OCI-LY7 (cell line): ENCODE measurements around the gene IKBIP. TPM values are rescaled to one million over a fixed set of nuclear protein-coding genes. Genes with fewer than 3 reads are reported as not detected.
A peak's percentile ranks its signal among the peaks of the same experiment; 100 is the strongest.

Experiments used
- BruUV-seq: library from RNA; stranded (reverse); fragments of 400-500 nt; replicated peaks from 2 replicates; lab custom pipeline; 2021; lab: Mats Ljungman, UMichigan
- CTCF ChIA-PET: fragments of 300-600 bp; sonication (Branson Sonifier 250); formaldehyde crosslinking; loops from one replicate; lab custom pipeline; 2022; ENCODE audit warnings: antibody characterized with exemption; ENCODE audit not compliant: unreplicated experiment; lab: Charles Lee
- POLR2A ChIA-PET: fragments of 300-600 bp; sonication (Branson Sonifier 250); formaldehyde crosslinking; loops from one replicate; lab custom pipeline; 2022; ENCODE audit warnings: antibody characterized with exemption; lab: Charles Lee
- DNase-seq: peaks from one replicate; pipeline ENCODE4 v3.0.0-alpha.2; 2015; ENCODE audit warnings: low spot score
- H2AFZ ChIP-seq: fragments of 200-600 bp; sonication (generic), shearing (Covaris generic); 2 replicates; pipeline ENCODE4 v1.6.1; 2014; ENCODE audit warnings: mild to moderate bottlenecking, antibody characterized with exemption, low read length, moderate library complexity
- H3K27ac ChIP-seq: fragments of 200-600 bp; sonication (generic); 2 replicates; pipeline ENCODE4 v1.5.1; 2014; ENCODE audit warnings: mixed run types, low read depth, mild to moderate bottlenecking, moderate library complexity, low read length, inconsistent platforms; ENCODE audit not compliant: poor library complexity, severe bottlenecking
- H3K36me3 ChIP-seq: fragments of 200-600 bp; sonication (generic); 2 replicates; pipeline ENCODE4 v1.6.1; 2014; ENCODE audit warnings: mild to moderate bottlenecking, antibody characterized with exemption, low read length, moderate library complexity, mixed read lengths; ENCODE audit not compliant: insufficient read depth
- H3K4me1 ChIP-seq: fragments of 200-600 bp; sonication (generic); 2 replicates; pipeline ENCODE4 v1.5.1; 2014; ENCODE audit warnings: mild to moderate bottlenecking, low read length; ENCODE audit not compliant: insufficient read depth, poor library complexity, severe bottlenecking
- H3K4me2 ChIP-seq: fragments of 200-600 bp; sonication (generic); 2 replicates; pipeline ENCODE4 v1.6.1; 2014; ENCODE audit warnings: mild to moderate bottlenecking, low read length
- H3K4me3 ChIP-seq: fragments of 200-600 bp; sonication (generic); 2 replicates; pipeline ENCODE4 v1.5.1; 2014; ENCODE audit warnings: mild to moderate bottlenecking, low read depth, low read length; ENCODE audit not compliant: poor library complexity, severe bottlenecking
- H3K79me2 ChIP-seq: fragments of 200-600 bp; sonication (generic); 2 replicates; pipeline ENCODE4 v1.6.1; 2016; ENCODE audit warnings: low read depth, mild to moderate bottlenecking, low read length, moderate library complexity, mixed read lengths; ENCODE audit not compliant: insufficient read depth
- H3K9me2 ChIP-seq: fragments of 200-600 bp; sonication (generic); 2 replicates; pipeline ENCODE4 v1.6.1; 2016; ENCODE audit warnings: mild to moderate bottlenecking, low read length, mixed read lengths; ENCODE audit not compliant: insufficient read depth
- H3K9me3 ChIP-seq: fragments of 200-600 bp; sonication (generic); 2 replicates; pipeline ENCODE4 v1.6.1; 2014; ENCODE audit warnings: mild to moderate bottlenecking, mixed run types, low read length, mixed read lengths
- H4K20me1 ChIP-seq: fragments of 200-600 bp; sonication (generic); 2 replicates; pipeline ENCODE4 v1.6.1; 2014; ENCODE audit warnings: mild to moderate bottlenecking, antibody characterized with exemption, low read length, moderate library complexity, mixed read lengths; ENCODE audit not compliant: insufficient read depth
- EZH2phosphoT487 ChIP-seq: fragments of 200-600 bp; sonication (generic); IDR thresholded peaks from 2 replicates; pipeline ENCODE4 v1.6.1; 2018; ENCODE audit warnings: low read depth, borderline replicate concordance, mild to moderate bottlenecking, mixed run types, antibody characterized with exemption, low read length, moderate library complexity, mixed read lengths
- intact Hi-C: fragments of 100-400 bp; cut with micrococcal nuclease; formaldehyde crosslinking; loops from one replicate; pipeline ENCODE4 v1.10.0; 2022; ENCODE audit not compliant: unreplicated experiment
- total RNA-seq, 2 experiments: library from RNA; depleted of rRNA in 1 of 2; stranded (reverse); fragments of >200 nt in 1 of 2; shearing (Covaris generic) in 1 of 2; gene quantifications; 2 replicates each; pipeline ENCODE4 v1.2.3, GENCODE V29; 2014 to 2022
- TF ChIP-seq, protein P1 (sequence below): fragments of 200-600 bp; sonication (generic); conservative IDR thresholded peaks from 2 replicates; pipeline ENCODE4 v1.5.1; 2014; ENCODE audit warnings: mild to moderate bottlenecking, antibody characterized with exemption, low read length, moderate library complexity, mixed read lengths

IKBIP gene
- total RNA-seq, 2 experiments from 2014 or later, result 18.3 to 26.6 TPM

DNA sequence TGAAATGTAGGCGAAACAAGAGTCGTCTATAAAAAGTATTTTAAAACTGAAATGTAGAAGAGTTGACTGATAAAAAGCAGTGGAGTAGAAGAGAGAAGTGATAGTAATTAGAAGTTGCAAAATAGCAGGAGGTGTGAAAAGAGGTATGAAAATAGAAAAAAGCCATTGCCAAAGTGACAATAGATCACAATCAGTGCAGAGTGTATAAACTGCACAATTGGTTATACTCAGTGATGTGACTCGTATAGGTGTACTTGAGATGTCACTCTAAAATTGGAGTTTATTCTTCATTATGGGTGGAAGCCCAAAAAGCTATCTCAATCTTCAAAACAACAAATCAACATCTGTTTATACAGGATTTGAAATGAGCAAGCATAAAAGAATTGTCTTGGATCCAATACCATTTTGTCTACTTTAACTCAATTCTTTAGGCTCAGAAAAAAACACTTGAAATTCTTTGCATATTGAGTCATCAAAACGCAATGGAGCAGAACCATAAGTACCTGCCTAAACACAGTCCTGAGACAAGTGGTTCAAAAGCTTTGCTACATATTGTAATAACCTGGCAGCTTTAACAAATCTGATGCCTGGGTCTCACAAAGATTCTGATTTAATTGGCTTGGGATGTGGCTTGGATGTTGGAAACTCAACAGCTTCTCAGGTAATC is 8.8 kb downstream of the IKBIP start:
- Histone ChIP-seq H3K36me3 (peaks cover 72% of the 10 kb centered on the region), H3K4me2 (peak overlapping the region; percentile 63), H3K4me3 (peak overlapping the region; percentile 27), H4K20me1 (peaks cover 9% of the 10 kb centered on the region; the same call in 1 of the 2 replicates), H3K79me2 (peaks cover 69% of the 10 kb centered on the region), H3K9me3 (peaks cover 5% of the 10 kb centered on the region; the same call in 1 of the 2 replicates), H3K4me1 (peaks cover 21% of the 10 kb centered on the region), H3K9me2 (no peaks in the 10 kb centered on the region), H3K27ac (peak overlapping the region; percentile 7), H2AFZ (no peak overlapping the region)
- DNase-seq, result peak; percentile 44
- intact Hi-C loops, result no loop called here
- TF ChIP-seq EZH2phosphoT487, result no peak
- TF ChIP-seq, protein P1, sequence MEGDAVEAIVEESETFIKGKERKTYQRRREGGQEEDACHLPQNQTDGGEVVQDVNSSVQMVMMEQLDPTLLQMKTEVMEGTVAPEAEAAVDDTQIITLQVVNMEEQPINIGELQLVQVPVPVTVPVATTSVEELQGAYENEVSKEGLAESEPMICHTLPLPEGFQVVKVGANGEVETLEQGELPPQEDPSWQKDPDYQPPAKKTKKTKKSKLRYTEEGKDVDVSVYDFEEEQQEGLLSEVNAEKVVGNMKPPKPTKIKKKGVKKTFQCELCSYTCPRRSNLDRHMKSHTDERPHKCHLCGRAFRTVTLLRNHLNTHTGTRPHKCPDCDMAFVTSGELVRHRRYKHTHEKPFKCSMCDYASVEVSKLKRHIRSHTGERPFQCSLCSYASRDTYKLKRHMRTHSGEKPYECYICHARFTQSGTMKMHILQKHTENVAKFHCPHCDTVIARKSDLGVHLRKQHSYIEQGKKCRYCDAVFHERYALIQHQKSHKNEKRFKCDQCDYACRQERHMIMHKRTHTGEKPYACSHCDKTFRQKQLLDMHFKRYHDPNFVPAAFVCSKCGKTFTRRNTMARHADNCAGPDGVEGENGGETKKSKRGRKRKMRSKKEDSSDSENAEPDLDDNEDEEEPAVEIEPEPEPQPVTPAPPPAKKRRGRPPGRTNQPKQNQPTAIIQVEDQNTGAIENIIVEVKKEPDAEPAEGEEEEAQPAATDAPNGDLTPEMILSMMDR, result no peak
- ChIA-PET POLR2A (interaction anchor here (0.6 to 1.6 kb wide), 13 partner anchors 10 to 710 kb away, joined by 3 to 10 read pairs (median 3); partner anchors contain the start of gene SLC25A3), CTCF (no interaction called here)
- BruUV-seq, result no TSS peak

DNA sequence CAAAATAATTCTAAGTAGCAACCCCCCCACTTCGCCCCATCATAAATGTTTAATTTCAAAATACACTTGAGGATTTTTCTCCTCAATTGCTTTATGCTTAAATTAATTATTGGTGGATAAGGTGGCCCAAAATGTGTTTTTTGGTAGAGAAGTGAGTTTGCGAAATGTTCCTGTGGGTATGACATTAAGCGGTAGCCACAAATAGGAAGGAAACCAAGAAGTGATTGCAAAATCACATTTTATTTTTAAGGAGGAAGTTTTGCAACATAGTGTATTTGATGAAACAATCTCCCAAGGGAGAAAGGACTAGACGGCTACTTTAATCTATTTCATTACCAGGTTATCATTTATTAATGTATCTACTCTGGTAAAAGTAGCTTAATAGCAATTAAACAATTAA is 25.6 kb downstream of the IKBIP start:
- no peak for TF ChIP-seq EZH2phosphoT487
- TF ChIP-seq, protein P1, result no peak
- intact Hi-C loops, result no loop called here
- H4K20me1 ChIP-seq, result no peaks in the 10 kb centered on the region
- CTCF ChIA-PET, result no interaction called here
- DNase-seq, result no peak
- POLR2A ChIA-PET, result interaction anchor here (0.6 to 2.2 kb wide), 8 partner anchors 11 to 1639 kb away, joined by 3 to 11 read pairs (median 4); partner anchors contain the start of gene SLC25A3
- no peak overlapping the region for H3K27ac ChIP-seq
- BruUV-seq, result no TSS peak
- H3K9me2 ChIP-seq, result no peaks in the 10 kb centered on the region
- H3K36me3 ChIP-seq, result no peaks in the 10 kb centered on the region
- H3K79me2 ChIP-seq, result no peaks in the 10 kb centered on the region
- no peaks in the 10 kb centered on the region; the same call in 1 of the 2 replicates for H3K9me3 ChIP-seq
- H2AFZ ChIP-seq, result no peak overlapping the region
- H3K4me1 ChIP-seq, result no peaks in the 10 kb centered on the region
- no peak overlapping the region for H3K4me2 ChIP-seq
- no peak overlapping the region for H3K4me3 ChIP-seq
